ENCODE data around the gene GPR152. TPM values are rescaled to one million over a fixed set of nuclear protein-coding genes. Genes with fewer than 3 reads are reported as not detected.

The GPR152 gene
- polyA plus RNA-seq, 3 donors: not detected

GRCh38 chr11:67490727-67491065 lies 38.2 kb upstream of the GPR152 start:
- intact Hi-C loops (cut with micrococcal nuclease): no loop called here
- 97% methylated on average over 9 of the region's 15 CpGs for WGBS (ENCODE audit: insufficient coverage)
- Mint-ChIP-seq H3K4me1 (peaks cover 8% of the 10 kb centered on the region), H3K27me3 (ENCODE audit: low read depth in 3 of 3) (no peaks in the 10 kb centered on the region), H3K4me3 (no peak overlapping the region), H3K9me3 (no peaks in the 10 kb centered on the region), H3K36me3 (peaks cover 66 to 91% of the 10 kb centered on the region in 2 donors), H3K27ac (peak overlapping the region in 1 of 7 donors; percentile 55)
- no peak overlapping the region for H3K27ac ChIP-seq (ENCODE audit: low read depth in 1 of 2, low read length in 2 of 2)
- no peak overlapping the region for H2AFZ ChIP-seq (ENCODE audit: insufficient read depth, low read depth, low read length, poor library complexity, severe bottlenecking)
- no peaks in the 10 kb centered on the region for H3K9me3 ChIP-seq (replicated peaks in 1 of 2; ENCODE audit: control insufficient read depth in 1 of 2, insufficient read depth in 1 of 2, low read length in 2 of 2)
- no peak for TF ChIP-seq CTCF (IDR thresholded peaks at IDR 0.05)
- peaks cover 75 to 94% of the 10 kb centered on the region in 2 donors for H3K36me3 ChIP-seq (replicated peaks in 1 of 2; ENCODE audit: control insufficient read depth in 1 of 2, insufficient read depth in 2 of 2, low read length in 2 of 2)
- peaks cover 8% of the 10 kb centered on the region in 2 donors for H3K4me1 ChIP-seq (ENCODE audit: control insufficient read depth in 1 of 2, insufficient read depth in 2 of 2, low read length in 2 of 2)
- peaks cover 97% of the 10 kb centered on the region for H4K20me1 ChIP-seq (ENCODE audit: insufficient read depth, low read length)
- no peak overlapping the region for H3K4me2 ChIP-seq (replicated peaks; ENCODE audit: extremely low read depth, low read length, poor library complexity, severe bottlenecking)
- H3K9ac ChIP-seq (ENCODE audit: insufficient read depth, low read length, poor library complexity, severe bottlenecking): no peak overlapping the region
- H3K4me3 ChIP-seq (replicated peaks in 1 of 3; ENCODE audit: low read depth in 2 of 3, low read length in 3 of 3): no peak overlapping the region
- DNase-seq: no peak
- no peaks in the 10 kb centered on the region for H3K27me3 ChIP-seq (ENCODE audit: control insufficient read depth in 2 of 2, insufficient read depth in 2 of 2, low read length in 2 of 2)
- H3K79me2 ChIP-seq (ENCODE audit: insufficient read depth, low read length): peaks cover 24% of the 10 kb centered on the region

- Histone ChIP-seq H3K27ac (ENCODE audit: low read depth in 1 of 2, low read length in 2 of 2) (no peak overlapping the region), H3K4me3 (replicated peaks in 1 of 3; ENCODE audit: low read depth in 2 of 3, low read length in 3 of 3) (no peak overlapping the region), H2AFZ (ENCODE audit: insufficient read depth, low read depth, low read length, poor library complexity, severe bottlenecking) (no peak overlapping the region), H3K9me3 (replicated peaks in 1 of 2; ENCODE audit: control insufficient read depth in 1 of 2, insufficient read depth in 1 of 2, low read length in 2 of 2) (no peaks in the 10 kb centered on the region), H3K4me2 (replicated peaks; ENCODE audit: extremely low read depth, low read length, poor library complexity, severe bottlenecking) (no peak overlapping the region), H3K79me2 (ENCODE audit: insufficient read depth, low read length) (peaks cover 30% of the 10 kb centered on the region), H3K4me1 (ENCODE audit: control insufficient read depth in 1 of 2, insufficient read depth in 2 of 2, low read length in 2 of 2) (peaks cover 13 to 14% of the 10 kb centered on the region in 2 donors), H4K20me1 (ENCODE audit: insufficient read depth, low read length) (peaks cover 95% of the 10 kb centered on the region), H3K9ac (ENCODE audit: insufficient read depth, low read length, poor library complexity, severe bottlenecking) (no peak overlapping the region), H3K27me3 (ENCODE audit: control insufficient read depth in 2 of 2, insufficient read depth in 2 of 2, low read length in 2 of 2) (no peaks in the 10 kb centered on the region), H3K36me3 (replicated peaks in 1 of 2; ENCODE audit: control insufficient read depth in 1 of 2, insufficient read depth in 2 of 2, low read length in 2 of 2) (peaks cover 69 to 88% of the 10 kb centered on the region in 2 donors)
- H3K27ac Mint-ChIP-seq: peak overlapping the region in 2 of 7 donors; percentile 37 to 54
- no peak overlapping the region for H3K4me3 Mint-ChIP-seq
- no peak for DNase-seq
- no peaks in the 10 kb centered on the region for H3K9me3 Mint-ChIP-seq
- no peak for TF ChIP-seq CTCF (IDR thresholded peaks at IDR 0.05)
- H3K27me3 Mint-ChIP-seq (ENCODE audit: low read depth in 3 of 3): no peaks in the 10 kb centered on the region
- H3K36me3 Mint-ChIP-seq: peaks cover 64 to 85% of the 10 kb centered on the region in 2 donors
- intact Hi-C loops (cut with micrococcal nuclease): no loop called here
- WGBS (ENCODE audit: insufficient coverage): 95% methylated on average over 19 of the region's 23 CpGs
- H3K4me1 Mint-ChIP-seq: peaks cover 14% of the 10 kb centered on the region
Measured at GRCh38 chr11:67489885-67490726, 37.6 kb upstream of the GPR152 start.

All from CD14-positive monocyte (primary cell).